ENCODE data around the gene KLRG1. TPM values are rescaled to one million over a fixed set of nuclear protein-coding genes. Genes with fewer than 3 reads are reported as not detected.

The KLRG1 gene
- total and polyA plus RNA-seq, 2 experiments from 2014 or later: 1.1 TPM; not detected in 1

GRCh38 chr12:9040484-9041186, 51.3 kb downstream of the KLRG1 start:
- no peak overlapping the region for H3K9ac ChIP-seq
- no peak for TF ChIP-seq EZH2 (IDR thresholded peaks at IDR 0.05; ENCODE audit: insufficient read depth, poor library complexity, severe bottlenecking)
- H3K27ac ChIP-seq: no peak overlapping the region
- no peaks in the 10 kb centered on the region for H3K79me2 ChIP-seq (ENCODE audit: insufficient read depth)
- H2AFZ ChIP-seq: no peak overlapping the region
- H4K20me1 ChIP-seq (ENCODE audit: insufficient read depth): no peaks in the 10 kb centered on the region
- no peak overlapping the region for H3K4me2 ChIP-seq (ENCODE audit: unreplicated experiment)
- no peaks in the 10 kb centered on the region for H3K9me3 ChIP-seq (ENCODE audit: low read depth)
- 36 to 38% methylated on average over 5 of the region's 5 CpGs for WGBS, 2 experiments (ENCODE audit: low coverage in 1 of 2, low lambda C conversion rate in 2 of 2, missing lambda C conversion rate in 2 of 2)
- no peaks in the 10 kb centered on the region for H3K36me3 ChIP-seq (ENCODE audit: low read depth)
- no peaks in the 10 kb centered on the region for H3K4me1 ChIP-seq (ENCODE audit: insufficient read depth)
- no peaks in the 10 kb centered on the region; the same call in none of the 2 replicates for H3K27me3 ChIP-seq (replicated peaks; ENCODE audit: insufficient read depth)
- in situ Hi-C loops (cut with MboI): loop anchor here (25.0 kb wide), 1 partner anchor 353 kb away; the partner anchor contains the start of gene RIMKLB
- DNase-seq: no peak
- H3F3A ChIP-seq (ENCODE audit: insufficient read depth): no peaks in the 10 kb centered on the region
- no peak overlapping the region for H3K4me3 ChIP-seq
- no peaks in the 10 kb centered on the region for H3K9me2 ChIP-seq (ENCODE audit: insufficient read depth)

GRCh38 chr12:9041321-9041720, 52.0 kb downstream of the KLRG1 start:
- in situ Hi-C loops (cut with MboI): loop anchor here (25.0 kb wide), 1 partner anchor 354 kb away; the partner anchor contains the start of gene RIMKLB
- WGBS, 2 experiments (ENCODE audit: low coverage in 1 of 2, low lambda C conversion rate in 2 of 2, missing lambda C conversion rate in 2 of 2): 3 to 13% methylated on average over 1 of the region's 1 CpG
- DNase-seq: peak; percentile 60

GRCh38 chr12:9043766-9044165, 54.4 kb downstream of the KLRG1 start:
- no peaks in the 10 kb centered on the region for H3K79me2 ChIP-seq (ENCODE audit: insufficient read depth)
- no peaks in the 10 kb centered on the region for H3K9me2 ChIP-seq (ENCODE audit: insufficient read depth)
- no peaks in the 10 kb centered on the region; the same call in none of the 2 replicates for H3K27me3 ChIP-seq (replicated peaks; ENCODE audit: insufficient read depth)
- no peak overlapping the region for H3K4me2 ChIP-seq (ENCODE audit: unreplicated experiment)
- no peaks in the 10 kb centered on the region for H3K4me1 ChIP-seq (ENCODE audit: insufficient read depth)
- H3K36me3 ChIP-seq (ENCODE audit: low read depth): no peaks in the 10 kb centered on the region
- no peaks in the 10 kb centered on the region for H3K9me3 ChIP-seq (ENCODE audit: low read depth)
- in situ Hi-C loops (cut with MboI): loop anchor here (25.0 kb wide), 1 partner anchor 356 kb away; the partner anchor contains the start of gene RIMKLB
- H3K27ac ChIP-seq: no peak overlapping the region
- 24 to 39% methylated on average over 2 of the region's 2 CpGs for WGBS, 2 experiments (ENCODE audit: low coverage in 1 of 2, low lambda C conversion rate in 2 of 2, missing lambda C conversion rate in 2 of 2)
- no peaks in the 10 kb centered on the region for H3F3A ChIP-seq (ENCODE audit: insufficient read depth)
- no peak overlapping the region for H3K4me3 ChIP-seq
- no peak for DNase-seq
- no peak overlapping the region for H3K9ac ChIP-seq
- no peak overlapping the region for H2AFZ ChIP-seq
- TF ChIP-seq EZH2phosphoT487 (IDR thresholded peaks at IDR 0.05; ENCODE audit: insufficient read depth, low read depth) (no peak), EZH2 (IDR thresholded peaks at IDR 0.05; ENCODE audit: insufficient read depth, poor library complexity, severe bottlenecking) (no peak)
- H4K20me1 ChIP-seq (ENCODE audit: insufficient read depth): no peaks in the 10 kb centered on the region

More at GRCh38 chr12:9041321-9041720, 52.0 kb downstream of the KLRG1 start:
- Histone ChIP-seq H4K20me1 (ENCODE audit: insufficient read depth) (no peaks in the 10 kb centered on the region), H2AFZ (no peak overlapping the region), H3K27ac (no peak overlapping the region), H3K9ac (no peak overlapping the region), H3K36me3 (ENCODE audit: low read depth) (no peaks in the 10 kb centered on the region), H3K27me3 (replicated peaks; ENCODE audit: insufficient read depth) (no peaks in the 10 kb centered on the region; the same call in none of the 2 replicates), H3K9me3 (ENCODE audit: low read depth) (no peaks in the 10 kb centered on the region), H3K4me1 (ENCODE audit: insufficient read depth) (no peaks in the 10 kb centered on the region), H3K79me2 (ENCODE audit: insufficient read depth) (no peaks in the 10 kb centered on the region), H3K4me2 (ENCODE audit: unreplicated experiment) (no peak overlapping the region), H3K4me3 (no peak overlapping the region), H3F3A (ENCODE audit: insufficient read depth) (no peaks in the 10 kb centered on the region), H3K9me2 (ENCODE audit: insufficient read depth) (no peaks in the 10 kb centered on the region)
- TF ChIP-seq EZH2 (IDR thresholded peaks at IDR 0.05; ENCODE audit: insufficient read depth, poor library complexity, severe bottlenecking): no peak
- TF ChIP-seq EZH2phosphoT487 (IDR thresholded peaks at IDR 0.05; ENCODE audit: insufficient read depth, low read depth): no peak

DNA sequence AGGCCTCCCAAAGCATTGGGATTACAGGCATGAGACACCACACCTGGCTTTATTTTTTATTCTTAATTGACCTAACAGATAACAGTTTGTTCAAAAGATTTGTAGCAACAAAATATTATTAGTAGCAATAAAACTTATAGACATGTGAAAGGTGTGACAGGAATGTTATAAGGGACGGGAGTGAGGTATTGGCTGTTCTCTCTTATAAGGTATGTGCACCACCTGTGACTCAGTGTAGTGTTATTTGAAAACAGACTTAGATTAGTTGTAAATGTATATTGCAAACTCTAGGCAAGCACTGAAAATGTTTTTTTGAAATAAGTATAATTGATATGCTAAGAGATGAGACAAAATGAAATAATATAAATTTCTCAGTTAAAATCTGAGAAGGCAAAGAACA, 57.8 kb downstream of the KLRG1 start:
- H3K27ac ChIP-seq: no peak overlapping the region
- peaks cover 6% of the 10 kb centered on the region for H3K27me3 ChIP-seq (replicated peaks; ENCODE audit: insufficient read depth)
- no peak overlapping the region for H3K4me3 ChIP-seq
- H3K4me2 ChIP-seq (ENCODE audit: unreplicated experiment): no peak overlapping the region
- H3K9me3 ChIP-seq (ENCODE audit: low read depth): no peaks in the 10 kb centered on the region
- TF ChIP-seq EZH2 (IDR thresholded peaks at IDR 0.05; ENCODE audit: insufficient read depth, poor library complexity, severe bottlenecking) (no peak), EZH2phosphoT487 (IDR thresholded peaks at IDR 0.05; ENCODE audit: insufficient read depth, low read depth) (no peak)
- no peaks in the 10 kb centered on the region for H3K4me1 ChIP-seq (ENCODE audit: insufficient read depth)
- no peaks in the 10 kb centered on the region for H3K79me2 ChIP-seq (ENCODE audit: insufficient read depth)
- H3K9ac ChIP-seq: no peak overlapping the region
- WGBS, 2 experiments (ENCODE audit: low coverage in 1 of 2, low lambda C conversion rate in 2 of 2, missing lambda C conversion rate in 2 of 2): 45 to 64% methylated on average over 1 of the region's 1 CpG
- no peaks in the 10 kb centered on the region for H3F3A ChIP-seq (ENCODE audit: insufficient read depth)
- no peaks in the 10 kb centered on the region for H3K9me2 ChIP-seq (ENCODE audit: insufficient read depth)
- H4K20me1 ChIP-seq (ENCODE audit: insufficient read depth): no peaks in the 10 kb centered on the region
- H3K36me3 ChIP-seq (ENCODE audit: low read depth): no peaks in the 10 kb centered on the region
- no peak for DNase-seq
- in situ Hi-C loops (cut with MboI): loop anchor here (25.0 kb wide), 1 partner anchor 360 kb away; the partner anchor contains the start of gene RIMKLB
- H2AFZ ChIP-seq: no peak overlapping the region
